GM21390 (cell line): ENCODE results near the gene NACC2.

ENCODE experiments used
- ATAC-seq: cut with Tn5 transposase; IDR thresholded peaks from one replicate; pipeline ENCODE4 v1.9.1; 2021; ENCODE audit not compliant: unreplicated experiment

NACC2 gene

DNA sequence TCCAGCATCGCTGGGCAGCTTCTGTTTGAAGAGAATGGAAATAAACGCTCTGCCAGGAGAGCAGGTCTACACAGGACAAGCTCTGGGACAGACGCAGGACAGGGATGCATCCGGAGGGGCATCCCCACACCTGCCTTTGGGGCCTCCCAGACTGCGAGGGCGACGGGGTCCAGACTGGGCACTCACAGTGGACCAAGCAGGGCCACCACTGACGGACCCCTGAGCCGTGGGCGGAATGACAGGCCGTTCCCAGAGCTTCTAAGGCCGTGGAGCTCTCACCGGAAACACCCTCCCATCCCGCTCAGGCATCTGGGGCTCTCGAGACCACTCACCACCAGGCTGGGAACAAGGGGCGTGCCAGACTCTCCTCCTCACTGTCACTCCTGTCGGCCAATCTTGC is 34.1 kb upstream of the NACC2 start:
- ATAC-seq: no peak

GRCh38 chr9:136128436-136128835 is 33.3 kb upstream of the NACC2 start:
- ATAC-seq: no peak

GRCh38 chr9:136127313-136127712 is 32.2 kb upstream of the NACC2 start:
- no peak for ATAC-seq

- ATAC-seq: no peak
Measured at GRCh38 chr9:136124976-136125692, 30.0 kb upstream of the NACC2 start.

GRCh38 chr9:136122425-136123383 is 27.6 kb upstream of the NACC2 start:
- no peak for ATAC-seq

- no peak for ATAC-seq
Measured at GRCh38 chr9:136121801-136122200, 26.7 kb upstream of the NACC2 start.

GRCh38 chr9:136120438-136120844 is 25.4 kb upstream of the NACC2 start:
- no peak for ATAC-seq

DNA sequence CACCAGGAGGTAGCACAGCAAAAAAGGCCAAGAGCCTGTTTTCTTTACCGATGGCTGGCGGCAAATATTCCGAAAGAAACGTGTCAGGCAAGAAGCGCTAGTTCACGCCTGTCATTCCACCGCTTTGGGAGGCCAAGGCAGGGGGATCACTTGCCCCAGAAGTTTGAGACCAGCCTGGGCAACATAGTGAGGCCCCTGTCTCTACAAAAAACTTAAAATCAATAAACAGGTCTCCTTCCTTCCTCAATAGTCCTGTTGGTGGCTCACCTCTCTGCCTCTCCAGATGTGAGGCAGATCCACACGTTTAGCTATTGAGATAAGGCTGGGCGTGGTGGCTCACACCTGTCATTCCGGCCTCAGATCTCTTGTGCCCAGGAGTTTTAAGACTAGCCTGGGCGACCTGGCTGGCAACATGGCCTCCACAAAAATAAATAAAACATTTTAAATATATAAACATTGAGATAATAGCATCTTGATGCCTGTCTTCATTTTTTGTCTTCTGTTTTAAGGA is 24.8 kb upstream of the NACC2 start:
- no peak for ATAC-seq

DNA sequence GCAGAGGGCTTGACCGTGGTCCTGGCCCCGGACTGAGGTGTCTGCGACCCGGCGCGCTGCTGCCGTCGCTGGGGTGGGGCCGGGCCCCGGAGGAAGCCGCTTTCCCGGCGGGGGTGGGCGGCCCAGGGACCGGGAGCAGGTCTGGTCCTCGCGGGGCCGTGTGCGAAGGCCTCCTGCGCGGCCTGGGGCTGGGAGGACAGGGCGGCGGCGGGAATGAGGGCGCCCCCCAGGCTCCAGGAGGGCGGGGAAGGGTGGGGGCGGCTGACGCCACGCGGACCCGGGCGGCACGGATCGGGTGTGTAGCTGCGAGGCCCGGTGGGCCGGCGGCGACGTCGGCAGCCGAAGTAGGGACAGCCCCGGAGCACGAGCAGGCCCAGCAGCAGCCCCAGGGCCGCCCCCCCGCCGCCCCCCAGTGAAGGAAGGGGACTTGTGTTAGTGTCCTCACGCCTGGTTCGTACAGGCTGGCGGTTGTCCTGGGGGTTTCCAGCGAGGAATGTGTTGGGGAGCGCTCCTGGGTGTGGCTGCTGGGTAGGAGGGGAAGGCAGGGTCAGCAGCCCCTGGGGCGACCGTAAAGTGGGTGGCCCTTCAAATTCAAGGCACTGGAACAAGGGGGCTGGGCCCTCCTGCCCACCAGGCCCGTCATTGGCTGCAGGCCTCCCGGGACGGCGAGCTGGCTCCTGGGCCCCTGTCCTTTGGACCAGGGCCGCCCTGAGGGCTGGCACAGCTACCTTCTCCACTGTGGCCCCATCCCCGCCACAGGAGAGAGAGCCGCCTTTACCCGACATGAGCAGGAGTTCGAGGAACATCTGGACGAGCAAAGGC is 24.2 kb upstream of the NACC2 start:
- ATAC-seq: no peak

DNA sequence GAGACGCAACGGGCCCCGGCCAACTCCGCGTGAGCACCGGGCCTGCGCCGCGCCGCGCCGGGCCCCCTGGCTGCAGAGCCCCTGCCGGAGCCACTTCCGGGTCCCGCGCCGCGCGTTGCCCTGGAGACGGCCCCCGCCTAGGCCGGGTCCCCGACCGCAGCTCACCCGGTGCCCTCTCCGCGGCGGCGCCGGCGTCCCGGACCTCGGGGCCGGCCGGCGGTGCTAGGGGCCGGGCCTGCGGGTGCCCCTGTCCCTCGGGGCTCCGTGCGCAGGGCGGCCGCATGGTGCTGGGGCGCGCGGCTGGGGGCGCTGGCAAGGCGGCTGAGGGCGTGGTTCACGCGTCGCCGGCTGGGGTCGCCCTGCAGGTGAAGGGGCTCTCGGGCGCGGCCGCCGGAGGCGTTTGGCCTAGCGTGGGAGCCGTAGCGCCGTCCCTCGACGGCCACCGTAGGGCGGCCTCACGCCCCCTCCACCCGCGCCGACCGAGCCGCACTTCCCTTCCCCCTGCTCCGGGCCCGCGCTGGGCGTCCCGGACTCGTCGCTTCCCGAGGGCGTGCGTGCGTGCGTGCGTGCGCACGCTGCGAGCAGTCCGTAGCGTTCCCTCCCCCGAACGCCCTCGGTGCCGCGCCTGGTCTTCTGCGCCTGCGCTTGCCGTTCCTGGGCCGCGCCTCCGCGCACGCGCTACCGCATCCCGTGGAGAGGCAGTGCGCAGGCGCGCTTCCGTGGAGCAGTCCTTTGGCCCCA is 23.4 kb upstream of the NACC2 start, which contains the start of gene TMEM250:
Gene TMEM250, minus strand, starts transcription at position 556 of the 741 bp plus-strand sequence. CDS start 1,975 bp downstream, outside the sequence.
- peak; percentile 67 for ATAC-seq

GRCh38 chr9:136117916-136118319 is 22.8 kb upstream of the NACC2 start:
- ATAC-seq: peak; percentile 9

DNA sequence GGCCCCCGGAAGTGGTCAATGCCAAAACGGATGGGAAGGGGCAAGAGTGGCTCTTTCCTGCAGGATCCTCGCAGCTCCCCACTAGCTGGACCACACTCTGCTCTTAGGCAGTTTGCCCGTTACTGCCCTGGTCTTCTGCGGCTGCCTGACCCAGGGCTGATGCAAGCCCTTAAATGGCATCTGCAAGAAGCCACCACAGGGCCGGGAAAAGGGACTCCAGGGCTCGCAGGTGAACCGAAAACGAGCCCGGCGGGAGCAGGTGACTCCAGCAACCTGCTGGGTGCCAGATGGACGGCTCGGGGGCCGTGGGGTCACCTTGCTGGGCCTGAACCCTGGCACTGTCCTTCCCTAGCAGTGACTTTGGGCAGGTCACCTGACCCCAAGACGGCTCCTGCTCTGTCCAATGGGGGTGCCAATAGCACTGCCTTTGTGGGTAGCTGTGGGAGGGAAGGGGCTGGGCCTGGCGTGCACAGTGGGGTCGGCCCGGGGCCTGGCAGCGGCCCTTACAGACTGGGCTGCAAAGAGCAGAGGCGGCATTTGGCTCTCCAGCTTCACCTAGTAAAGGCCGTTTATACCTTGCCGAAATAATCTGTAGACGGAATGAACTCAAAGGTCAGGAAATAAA is 22.3 kb upstream of the NACC2 start:
- ATAC-seq: no peak

- ATAC-seq: no peak
Measured at GRCh38 chr9:136116360-136117098, 21.4 kb upstream of the NACC2 start.

DNA sequence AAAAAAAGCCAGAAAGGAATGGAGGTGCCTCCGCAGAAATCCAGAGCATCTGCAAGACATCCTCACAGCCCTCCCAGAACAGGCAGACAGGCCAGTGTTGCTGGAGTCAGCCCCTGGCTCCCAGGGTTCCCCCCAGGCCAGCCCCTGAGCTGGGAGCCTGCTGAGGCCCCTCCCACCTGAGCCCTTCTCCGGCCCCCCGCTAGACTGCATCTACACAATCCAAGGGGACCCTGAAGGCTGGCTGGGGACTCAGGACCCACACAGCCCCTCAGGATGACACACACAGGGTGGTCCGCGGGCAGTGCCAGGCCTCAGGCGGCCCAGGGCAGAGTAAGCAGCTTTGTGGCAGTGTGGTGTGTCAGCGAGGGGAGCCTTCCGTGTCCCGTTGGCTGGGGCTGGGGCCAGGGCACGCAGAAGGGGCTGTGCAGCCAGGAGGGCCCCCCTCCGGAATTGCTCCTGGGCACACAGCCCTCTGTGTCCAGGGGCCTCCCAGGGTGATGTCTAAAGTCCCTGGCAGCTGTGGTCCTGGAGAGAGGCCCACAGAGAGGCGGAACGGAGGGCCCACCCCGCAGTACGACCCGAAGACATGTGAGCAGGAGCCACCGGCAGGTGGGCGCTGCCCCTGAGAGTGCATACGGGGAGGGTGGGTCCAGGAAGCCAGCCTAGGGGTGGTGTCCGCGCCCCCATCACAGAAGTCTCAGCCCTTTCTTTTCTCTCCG is 20.7 kb upstream of the NACC2 start:
- ATAC-seq: no peak

- no peak for ATAC-seq
Measured at GRCh38 chr9:136115206-136115605, 20.1 kb upstream of the NACC2 start.

GRCh38 chr9:136114610-136115009 is 19.5 kb upstream of the NACC2 start:
- ATAC-seq: no peak

DNA sequence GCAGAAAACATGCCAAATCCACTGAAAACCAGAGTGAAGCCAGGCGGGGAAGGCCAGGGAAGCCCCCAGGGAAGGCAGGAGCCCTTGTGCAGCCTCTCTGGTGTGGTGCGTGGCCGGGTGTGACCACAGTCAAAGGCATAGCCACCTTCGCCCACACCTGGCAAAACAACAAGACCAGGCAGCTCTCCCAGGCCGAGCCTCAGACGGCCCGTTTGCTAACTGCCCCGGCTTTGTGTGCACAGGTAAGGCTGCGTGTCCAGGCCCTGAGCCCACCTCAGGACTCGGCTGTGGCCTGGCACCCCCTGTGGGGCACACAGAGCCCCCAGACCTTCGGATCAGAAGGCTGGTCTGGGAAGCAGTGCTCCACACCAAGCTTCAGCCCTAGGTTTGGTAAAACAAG is 17.5 kb upstream of the NACC2 start:
- ATAC-seq: no peak

- ATAC-seq: no peak
Measured at GRCh38 chr9:136111910-136112309, 16.8 kb upstream of the NACC2 start.
